ENCODE results near the gene MLH3. TPM values are rescaled to one million over a fixed set of nuclear protein-coding genes. Genes with fewer than 3 reads are reported as not detected.

The MLH3 gene
- total RNA-seq, 1 donor from 2014 or later = 12.9 TPM

DNA sequence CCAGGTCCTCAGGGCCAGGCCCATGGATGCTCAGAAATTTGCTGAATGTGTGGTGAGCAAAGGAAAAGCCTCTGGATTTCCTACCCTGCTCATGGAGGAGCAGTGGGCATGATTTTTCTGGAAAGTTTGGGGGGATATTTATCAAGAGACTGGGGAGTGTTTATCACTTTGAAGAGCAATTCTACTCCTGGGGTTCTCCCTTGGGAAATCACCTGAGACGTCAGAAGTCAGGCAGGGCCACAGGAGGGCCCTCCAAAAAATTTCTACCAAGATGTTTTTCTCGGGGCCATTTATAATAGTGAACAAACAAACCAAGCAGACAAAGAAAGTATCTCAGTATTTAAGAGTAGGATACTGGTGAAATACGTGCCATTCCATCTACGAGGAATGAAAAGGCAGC, 68.6 kb downstream of the MLH3 start:
- H3K4me1 Mint-ChIP-seq (ENCODE audit: low read depth, unreplicated experiment) = peaks cover 9% of the 10 kb centered on the region
- no peak for DNase-seq (ENCODE audit: low read depth)
- Histone ChIP-seq H3K4me3 (ENCODE audit: insufficient read depth, low read depth, low read length) (no peak overlapping the region), H2AFZ (ENCODE audit: low read depth, low read length) (no peak overlapping the region), H3K36me3 (ENCODE audit: insufficient read depth, low read length) (no peaks in the 10 kb centered on the region), H3K4me1 (ENCODE audit: insufficient read depth, low read length) (peaks cover 23% of the 10 kb centered on the region), H3K9me3 (ENCODE audit: insufficient read depth, low read depth, low read length) (no peaks in the 10 kb centered on the region), H3K4me2 (ENCODE audit: low read length) (no peak overlapping the region), H3K79me2 (ENCODE audit: insufficient read depth, low read length) (no peaks in the 10 kb centered on the region), H3K9ac (ENCODE audit: low read length) (no peak overlapping the region), H4K20me1 (ENCODE audit: insufficient read depth, low read length) (no peaks in the 10 kb centered on the region), H3K27ac (ENCODE audit: low read depth, low read length) (no peak overlapping the region), H3K27me3 (ENCODE audit: insufficient read depth, low read length) (no peaks in the 10 kb centered on the region)
- H3K36me3 Mint-ChIP-seq (ENCODE audit: low read depth, unreplicated experiment) = no peaks in the 10 kb centered on the region
- TF ChIP-seq, protein P1, sequence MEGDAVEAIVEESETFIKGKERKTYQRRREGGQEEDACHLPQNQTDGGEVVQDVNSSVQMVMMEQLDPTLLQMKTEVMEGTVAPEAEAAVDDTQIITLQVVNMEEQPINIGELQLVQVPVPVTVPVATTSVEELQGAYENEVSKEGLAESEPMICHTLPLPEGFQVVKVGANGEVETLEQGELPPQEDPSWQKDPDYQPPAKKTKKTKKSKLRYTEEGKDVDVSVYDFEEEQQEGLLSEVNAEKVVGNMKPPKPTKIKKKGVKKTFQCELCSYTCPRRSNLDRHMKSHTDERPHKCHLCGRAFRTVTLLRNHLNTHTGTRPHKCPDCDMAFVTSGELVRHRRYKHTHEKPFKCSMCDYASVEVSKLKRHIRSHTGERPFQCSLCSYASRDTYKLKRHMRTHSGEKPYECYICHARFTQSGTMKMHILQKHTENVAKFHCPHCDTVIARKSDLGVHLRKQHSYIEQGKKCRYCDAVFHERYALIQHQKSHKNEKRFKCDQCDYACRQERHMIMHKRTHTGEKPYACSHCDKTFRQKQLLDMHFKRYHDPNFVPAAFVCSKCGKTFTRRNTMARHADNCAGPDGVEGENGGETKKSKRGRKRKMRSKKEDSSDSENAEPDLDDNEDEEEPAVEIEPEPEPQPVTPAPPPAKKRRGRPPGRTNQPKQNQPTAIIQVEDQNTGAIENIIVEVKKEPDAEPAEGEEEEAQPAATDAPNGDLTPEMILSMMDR (IDR thresholded peaks at IDR 0.05; ENCODE audit: insufficient read depth, low read depth, low read length) = no peak
- no peak for TF ChIP-seq EZH2 (IDR thresholded peaks at IDR 0.05; ENCODE audit: insufficient read depth, low read length)
- no peaks in the 10 kb centered on the region for H3K9me3 Mint-ChIP-seq (ENCODE audit: unreplicated experiment)
- no peak for FAIRE-seq
- H3K27me3 Mint-ChIP-seq (ENCODE audit: low read depth, unreplicated experiment) = peaks cover 4% of the 10 kb centered on the region
- no peak overlapping the region for H3K4me3 Mint-ChIP-seq (ENCODE audit: unreplicated experiment)
- H3K27ac Mint-ChIP-seq (ENCODE audit: unreplicated experiment) = no peak overlapping the region

DNA sequence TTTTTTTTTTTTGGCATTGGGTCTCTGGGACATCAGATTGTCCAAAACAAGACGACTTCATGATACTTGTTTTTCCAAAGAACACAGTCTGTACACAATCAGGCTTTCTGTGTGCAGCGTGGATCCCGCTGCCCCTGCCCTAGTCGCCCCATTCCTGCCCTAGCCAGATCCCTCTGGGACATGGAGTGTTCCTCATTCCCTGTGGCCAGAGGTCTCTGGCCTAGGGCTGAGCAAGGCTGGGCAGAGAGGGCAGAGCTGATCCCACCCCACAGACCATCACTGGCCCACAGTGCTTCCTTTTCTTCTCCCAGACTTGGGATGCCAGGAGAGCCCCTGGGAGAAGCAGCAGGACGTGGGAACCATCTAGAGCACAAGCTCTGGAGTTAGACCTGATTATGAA, 69.4 kb downstream of the MLH3 start:
- Mint-ChIP-seq H3K4me1 (ENCODE audit: low read depth, unreplicated experiment) (peaks cover 9% of the 10 kb centered on the region), H3K27me3 (ENCODE audit: low read depth, unreplicated experiment) (peaks cover 4% of the 10 kb centered on the region), H3K9me3 (ENCODE audit: unreplicated experiment) (no peaks in the 10 kb centered on the region), H3K27ac (ENCODE audit: unreplicated experiment) (no peak overlapping the region), H3K36me3 (ENCODE audit: low read depth, unreplicated experiment) (no peaks in the 10 kb centered on the region), H3K4me3 (ENCODE audit: unreplicated experiment) (no peak overlapping the region)
- TF ChIP-seq, protein P1 (IDR thresholded peaks at IDR 0.05; ENCODE audit: insufficient read depth, low read depth, low read length) = no peak
- TF ChIP-seq EZH2 (IDR thresholded peaks at IDR 0.05; ENCODE audit: insufficient read depth, low read length) = no peak
- H3K9ac ChIP-seq (ENCODE audit: low read length) = no peak overlapping the region
- H3K27me3 ChIP-seq (ENCODE audit: insufficient read depth, low read length) = no peaks in the 10 kb centered on the region
- no peak overlapping the region for H3K4me3 ChIP-seq (ENCODE audit: insufficient read depth, low read depth, low read length)
- peaks cover 22% of the 10 kb centered on the region for H3K4me1 ChIP-seq (ENCODE audit: insufficient read depth, low read length)
- no peaks in the 10 kb centered on the region for H3K9me3 ChIP-seq (ENCODE audit: insufficient read depth, low read depth, low read length)
- H4K20me1 ChIP-seq (ENCODE audit: insufficient read depth, low read length) = no peaks in the 10 kb centered on the region
- H3K79me2 ChIP-seq (ENCODE audit: insufficient read depth, low read length) = no peaks in the 10 kb centered on the region
- DNase-seq (ENCODE audit: low read depth) (no peak), FAIRE-seq (no peak)
- peak overlapping the region; percentile 51 for H3K4me2 ChIP-seq (ENCODE audit: low read length)
- no peak overlapping the region for H3K27ac ChIP-seq (ENCODE audit: low read depth, low read length)
- H2AFZ ChIP-seq (ENCODE audit: low read depth, low read length) = no peak overlapping the region
- H3K36me3 ChIP-seq (ENCODE audit: insufficient read depth, low read length) = no peaks in the 10 kb centered on the region

DNA sequence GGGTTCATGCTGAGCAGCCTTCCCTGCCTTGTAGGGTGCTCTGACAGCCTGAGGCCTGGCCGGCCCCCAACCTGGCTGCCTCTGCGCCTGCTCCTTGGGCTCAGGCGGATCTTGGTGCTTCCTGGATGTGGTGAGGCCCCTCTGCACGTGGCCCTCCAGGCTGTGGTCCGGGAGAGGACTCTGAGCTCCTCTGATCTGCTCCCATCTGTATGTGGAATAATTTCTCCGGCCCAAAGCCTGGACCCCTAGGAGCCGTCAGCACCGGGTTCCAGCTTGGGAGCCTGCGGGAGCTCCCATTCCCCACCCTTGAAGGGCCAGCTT, 69.8 kb downstream of the MLH3 start:
- no peaks in the 10 kb centered on the region for H3K36me3 ChIP-seq (ENCODE audit: insufficient read depth, low read length)
- H3K9ac ChIP-seq (ENCODE audit: low read length) = no peak overlapping the region
- H3K27me3 ChIP-seq (ENCODE audit: insufficient read depth, low read length) = no peaks in the 10 kb centered on the region
- TF ChIP-seq, protein P1 (IDR thresholded peaks at IDR 0.05; ENCODE audit: insufficient read depth, low read depth, low read length) = no peak
- TF ChIP-seq EZH2 (IDR thresholded peaks at IDR 0.05; ENCODE audit: insufficient read depth, low read length) = no peak
- DNase-seq (ENCODE audit: low read depth) = no peak
- H3K4me3 Mint-ChIP-seq (ENCODE audit: unreplicated experiment) = no peak overlapping the region
- no peaks in the 10 kb centered on the region for H4K20me1 ChIP-seq (ENCODE audit: insufficient read depth, low read length)
- FAIRE-seq = no peak
- peak overlapping the region; percentile 51 for H3K4me2 ChIP-seq (ENCODE audit: low read length)
- no peaks in the 10 kb centered on the region for H3K9me3 Mint-ChIP-seq (ENCODE audit: unreplicated experiment)
- no peak overlapping the region for H3K27ac Mint-ChIP-seq (ENCODE audit: unreplicated experiment)
- no peak overlapping the region for H3K4me3 ChIP-seq (ENCODE audit: insufficient read depth, low read depth, low read length)
- peaks cover 4% of the 10 kb centered on the region for H3K27me3 Mint-ChIP-seq (ENCODE audit: low read depth, unreplicated experiment)
- no peaks in the 10 kb centered on the region for H3K79me2 ChIP-seq (ENCODE audit: insufficient read depth, low read length)
- H3K4me1 ChIP-seq (ENCODE audit: insufficient read depth, low read length) = peaks cover 22% of the 10 kb centered on the region
- H2AFZ ChIP-seq (ENCODE audit: low read depth, low read length) = peak overlapping the region; percentile 73
- no peaks in the 10 kb centered on the region for H3K9me3 ChIP-seq (ENCODE audit: insufficient read depth, low read depth, low read length)
- peaks cover 9% of the 10 kb centered on the region for H3K4me1 Mint-ChIP-seq (ENCODE audit: low read depth, unreplicated experiment)
- peak overlapping the region; percentile 14 for H3K27ac ChIP-seq (ENCODE audit: low read depth, low read length)
- H3K36me3 Mint-ChIP-seq (ENCODE audit: low read depth, unreplicated experiment) = no peaks in the 10 kb centered on the region

Measured in astrocyte (in vitro differentiated cells and primary cell).